Left hindlimb (tissue), 1 donor: ENCODE measurements around the gene BMP5.
"Not testable (repeated sequence)": the region's sequence is repeated elsewhere in the genome, so short reads cannot be mapped to it uniquely, and the experiment has no call there.

Source experiments
- DNase-seq: peaks from one replicate; pipeline ENCODE4 v3.0.0-alpha.2; 2018

The BMP5 gene

GRCh38 chr6:55875400-55875799 lies at the start of gene BMP5:
BMP5 (minus strand) TSS chr6:55875590; CDS start chr6:55874865, 725 bp downstream.
- DNase-seq: no peak

GRCh38 chr6:55922406-55922805 lies 47.0 kb upstream of the BMP5 start:
- no peak for DNase-seq

- no peak for DNase-seq
Measured at GRCh38 chr6:55919716-55920308, 44.4 kb upstream of the BMP5 start.

GRCh38 chr6:55918639-55919038 lies 43.2 kb upstream of the BMP5 start:
- no peak for DNase-seq

- no peak for DNase-seq
Measured at GRCh38 chr6:55917751-55918415, 42.5 kb upstream of the BMP5 start.

GRCh38 chr6:55916188-55916587 lies 40.8 kb upstream of the BMP5 start:
- DNase-seq: no peak

- no peak for DNase-seq
Measured at GRCh38 chr6:55913228-55914195, 38.1 kb upstream of the BMP5 start.

- not testable (repeated sequence) for DNase-seq
Measured at GRCh38 chr6:55910466-55910865, 35.1 kb upstream of the BMP5 start.

- DNase-seq: not testable (repeated sequence)
Measured at GRCh38 chr6:55909911-55910310, 34.5 kb upstream of the BMP5 start.

- DNase-seq: no peak
Measured at GRCh38 chr6:55902796-55903195, 27.4 kb upstream of the BMP5 start.

GRCh38 chr6:55901765-55902270 lies 26.4 kb upstream of the BMP5 start:
- no peak for DNase-seq

- no peak for DNase-seq
Measured at GRCh38 chr6:55898342-55898741, 23.0 kb upstream of the BMP5 start.

GRCh38 chr6:55897346-55897745 lies 22.0 kb upstream of the BMP5 start:
- DNase-seq: no peak

GRCh38 chr6:55895972-55896730 lies 20.8 kb upstream of the BMP5 start:
- DNase-seq: no peak

GRCh38 chr6:55892749-55893357 lies 17.5 kb upstream of the BMP5 start:
- no peak for DNase-seq

- no peak for DNase-seq
Measured at GRCh38 chr6:55888917-55889316, 13.5 kb upstream of the BMP5 start.

- DNase-seq: no peak
Measured at GRCh38 chr6:55886185-55886836, 10.9 kb upstream of the BMP5 start.

- no peak for DNase-seq
Measured at GRCh38 chr6:55882718-55883569, 7.6 kb upstream of the BMP5 start.

GRCh38 chr6:55877283-55877682 lies 1.9 kb upstream of the BMP5 start:
- DNase-seq: no peak

GRCh38 chr6:55874316-55874715 lies 1.1 kb downstream of the BMP5 start:
- DNase-seq: peak; percentile 52

GRCh38 chr6:55872866-55873265 lies 2.5 kb downstream of the BMP5 start:
- no peak for DNase-seq
